Prostate gland (tissue), 2 donors: ENCODE results near the gene PCDH9. TPM values are rescaled to one million over a fixed set of nuclear protein-coding genes. Genes with fewer than 3 reads are reported as not detected.

Experiments
- DNase-seq: peaks from one replicate; pipeline ENCODE4 v3.0.0-alpha.2; 2019; ENCODE audit warnings: low spot score
- H3K27ac ChIP-seq, 2 donors: fragments of 200-600 bp; sonication (generic); 2 replicates each; pipeline ENCODE4 v1.5.1; 2017 to 2019
- H3K27me3 ChIP-seq: fragments of 200-600 bp; sonication (generic); replicated peaks from 2 replicates; pipeline ENCODE4 v1.5.1; 2019; ENCODE audit not compliant: insufficient read depth
- H3K36me3 ChIP-seq, 2 donors: fragments of 200-600 bp; sonication (generic); 1 replicate in 1 of 2; 2 replicates in 1 of 2; pipeline versions ENCODE4 v1.5.1 to v1.8.1; 2017 to 2019
- H3K4me1 ChIP-seq: fragments of 200-600 bp; sonication (generic); replicated peaks from 2 replicates; pipeline ENCODE4 v1.5.1; 2019
- H3K4me3 ChIP-seq, 2 donors: fragments of 200-600 bp; sonication (generic); 2 replicates each; pipeline ENCODE4 v1.5.1; 2017 to 2019
- H3K9me3 ChIP-seq: fragments of 200-600 bp; sonication (generic); 2 replicates; pipeline ENCODE4 v1.5.1; 2017
- POLR2A ChIP-seq: fragments of 450-650 bp; IDR thresholded peaks from one replicate; pipeline ENCODE4 v1.6.1; 2016; ENCODE audit warnings: antibody characterized with exemption, mild to moderate bottlenecking
- POLR2AphosphoS5 ChIP-seq: sonication (generic); formaldehyde crosslinking; IDR thresholded peaks from one replicate; pipeline ENCODE4 v1.6.1; 2017; ENCODE audit warnings: antibody characterized with exemption
- WGBS: methylation state at CpG from one replicate; pipeline ENCODE4 v1.1.5; 2018; 5-methylcytosine and 5-hydroxymethylcytosine counted together
- intact Hi-C: fragments of 100-400 bp; cut with DNase I; formaldehyde crosslinking; loops from one replicate; pipeline ENCODE4 v1.14.2; 2022
- total RNA-seq, 2 donors: library from RNA; depleted of rRNA; stranded (reverse); fragments of >200 nt; gene quantifications; one replicate each; pipeline ENCODE4 v1.1.0, GENCODE V29; 2016
- TF ChIP-seq, protein P1 (sequence below), 4 experiments: fragments of 200-600 bp in 2 of 4; fragments of 450-650 bp in 2 of 4; sonication (generic) in 2 of 4; IDR thresholded peaks; 1 replicate in 3 of 4; 2 replicates in 1 of 4; pipeline ENCODE4 v1.5.1; 2016 to 2019; ENCODE audit warnings: antibody characterized with exemption in 4 of 4, mild to moderate bottlenecking in 2 of 4, moderate library complexity in 2 of 4

PCDH9 gene
- total RNA-seq, 2 donors from 2014 or later, result 1.8 to 5.5 TPM

DNA sequence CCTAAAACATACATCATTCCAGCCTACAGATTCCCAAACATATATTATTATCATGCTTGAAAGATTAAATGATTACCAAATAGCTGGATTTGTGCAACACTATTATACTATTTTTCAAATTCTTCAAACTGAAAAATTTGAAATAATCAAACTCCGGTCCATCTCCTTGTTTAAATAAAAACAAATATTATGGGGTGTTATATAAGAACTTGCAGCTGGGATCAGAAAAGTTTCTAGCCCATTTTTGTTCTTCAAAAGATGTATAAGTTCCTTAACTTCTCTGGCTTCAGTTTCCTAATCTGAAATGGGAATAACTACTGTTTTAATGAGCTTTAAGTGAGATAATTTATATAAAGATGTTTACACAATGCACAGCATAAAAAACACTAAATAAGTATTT lies 422.9 kb downstream of the PCDH9 start:
- TF ChIP-seq POLR2A (no peak), POLR2AphosphoS5 (no peak)
- TF ChIP-seq, protein P1, sequence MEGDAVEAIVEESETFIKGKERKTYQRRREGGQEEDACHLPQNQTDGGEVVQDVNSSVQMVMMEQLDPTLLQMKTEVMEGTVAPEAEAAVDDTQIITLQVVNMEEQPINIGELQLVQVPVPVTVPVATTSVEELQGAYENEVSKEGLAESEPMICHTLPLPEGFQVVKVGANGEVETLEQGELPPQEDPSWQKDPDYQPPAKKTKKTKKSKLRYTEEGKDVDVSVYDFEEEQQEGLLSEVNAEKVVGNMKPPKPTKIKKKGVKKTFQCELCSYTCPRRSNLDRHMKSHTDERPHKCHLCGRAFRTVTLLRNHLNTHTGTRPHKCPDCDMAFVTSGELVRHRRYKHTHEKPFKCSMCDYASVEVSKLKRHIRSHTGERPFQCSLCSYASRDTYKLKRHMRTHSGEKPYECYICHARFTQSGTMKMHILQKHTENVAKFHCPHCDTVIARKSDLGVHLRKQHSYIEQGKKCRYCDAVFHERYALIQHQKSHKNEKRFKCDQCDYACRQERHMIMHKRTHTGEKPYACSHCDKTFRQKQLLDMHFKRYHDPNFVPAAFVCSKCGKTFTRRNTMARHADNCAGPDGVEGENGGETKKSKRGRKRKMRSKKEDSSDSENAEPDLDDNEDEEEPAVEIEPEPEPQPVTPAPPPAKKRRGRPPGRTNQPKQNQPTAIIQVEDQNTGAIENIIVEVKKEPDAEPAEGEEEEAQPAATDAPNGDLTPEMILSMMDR (IDR thresholded peaks at IDR 0.05), result no peak
- no peaks in the 10 kb centered on the region for H3K27me3 ChIP-seq
- H3K27ac ChIP-seq, result no peak overlapping the region
- H3K4me1 ChIP-seq, result no peaks in the 10 kb centered on the region
- H3K36me3 ChIP-seq, result no peaks in the 10 kb centered on the region
- no peaks in the 10 kb centered on the region for H3K9me3 ChIP-seq
- DNase-seq, result no peak
- intact Hi-C loops, result no loop called here
- 98% methylated on average over 1 of the region's 1 CpG for WGBS
- H3K4me3 ChIP-seq, result no peak overlapping the region

DNA sequence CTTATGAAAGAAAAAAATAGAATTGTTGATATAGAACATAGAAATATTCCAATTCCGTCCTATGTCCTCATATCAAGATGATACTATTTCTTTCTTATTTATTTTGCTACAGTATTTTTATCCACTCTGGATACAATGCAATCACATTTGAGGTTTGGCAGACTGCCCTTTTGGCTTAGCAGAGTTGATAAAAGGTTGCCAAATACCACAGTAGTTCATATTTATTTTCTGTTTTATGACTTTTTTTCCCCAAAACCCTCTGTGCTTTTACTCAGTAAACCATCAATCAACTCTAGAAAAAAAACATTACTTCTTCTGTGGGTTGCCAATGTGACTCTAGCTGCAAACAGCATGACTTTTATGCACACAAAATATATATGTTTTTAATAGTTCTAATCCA lies 424.5 kb downstream of the PCDH9 start:
- no peaks in the 10 kb centered on the region for H3K4me1 ChIP-seq
- DNase-seq, result no peak
- TF ChIP-seq POLR2AphosphoS5 (no peak), POLR2A (no peak)
- TF ChIP-seq, protein P1 (IDR thresholded peaks at IDR 0.05), result no peak
- H3K27me3 ChIP-seq, result no peaks in the 10 kb centered on the region
- no peak overlapping the region for H3K4me3 ChIP-seq
- 17% methylated on average over 1 of the region's 1 CpG for WGBS
- intact Hi-C loops, result no loop called here
- no peak overlapping the region for H3K27ac ChIP-seq
- H3K9me3 ChIP-seq, result no peaks in the 10 kb centered on the region
- H3K36me3 ChIP-seq, result no peaks in the 10 kb centered on the region

DNA sequence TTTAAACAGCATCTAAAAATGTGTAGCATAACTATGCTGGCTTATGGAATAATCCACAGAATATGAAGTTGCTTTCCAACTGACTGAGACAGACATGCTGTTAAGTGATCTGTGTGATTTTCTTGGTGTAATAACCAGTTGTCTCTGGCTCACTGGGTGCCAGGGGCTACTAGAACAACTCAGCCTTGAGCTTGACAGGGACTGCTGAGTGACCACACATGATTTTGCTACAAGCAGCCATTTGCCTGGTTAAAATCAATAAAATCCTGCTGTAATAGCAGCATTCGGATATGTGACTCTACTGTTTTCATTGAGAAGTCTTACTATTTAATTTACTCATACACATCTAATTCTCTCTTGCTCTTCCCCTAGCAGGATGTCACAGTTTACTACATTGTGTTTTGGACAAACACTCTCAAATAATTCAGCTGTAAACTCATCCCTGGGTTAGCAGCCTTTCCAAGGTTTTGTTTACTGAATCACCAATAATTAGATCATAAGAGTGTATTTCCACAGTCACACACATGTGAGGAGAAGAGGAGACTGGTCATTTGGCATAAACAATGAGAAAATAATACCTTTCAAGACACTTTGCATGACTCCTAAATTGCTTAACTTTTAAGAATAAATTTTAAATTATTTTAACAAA lies 426.2 kb downstream of the PCDH9 start:
- no peak for TF ChIP-seq POLR2A
- no peak for TF ChIP-seq POLR2AphosphoS5
- TF ChIP-seq, protein P1 (IDR thresholded peaks at IDR 0.05), result no peak
- no peak for DNase-seq
- H3K4me3 ChIP-seq, result no peak overlapping the region
- WGBS, result 67% methylated on average over 1 of the region's 1 CpG
- no peaks in the 10 kb centered on the region for H3K9me3 ChIP-seq
- intact Hi-C loops, result no loop called here
- H3K27me3 ChIP-seq, result no peaks in the 10 kb centered on the region
- no peak overlapping the region for H3K27ac ChIP-seq
- H3K4me1 ChIP-seq, result no peaks in the 10 kb centered on the region
- H3K36me3 ChIP-seq, result no peaks in the 10 kb centered on the region

DNA sequence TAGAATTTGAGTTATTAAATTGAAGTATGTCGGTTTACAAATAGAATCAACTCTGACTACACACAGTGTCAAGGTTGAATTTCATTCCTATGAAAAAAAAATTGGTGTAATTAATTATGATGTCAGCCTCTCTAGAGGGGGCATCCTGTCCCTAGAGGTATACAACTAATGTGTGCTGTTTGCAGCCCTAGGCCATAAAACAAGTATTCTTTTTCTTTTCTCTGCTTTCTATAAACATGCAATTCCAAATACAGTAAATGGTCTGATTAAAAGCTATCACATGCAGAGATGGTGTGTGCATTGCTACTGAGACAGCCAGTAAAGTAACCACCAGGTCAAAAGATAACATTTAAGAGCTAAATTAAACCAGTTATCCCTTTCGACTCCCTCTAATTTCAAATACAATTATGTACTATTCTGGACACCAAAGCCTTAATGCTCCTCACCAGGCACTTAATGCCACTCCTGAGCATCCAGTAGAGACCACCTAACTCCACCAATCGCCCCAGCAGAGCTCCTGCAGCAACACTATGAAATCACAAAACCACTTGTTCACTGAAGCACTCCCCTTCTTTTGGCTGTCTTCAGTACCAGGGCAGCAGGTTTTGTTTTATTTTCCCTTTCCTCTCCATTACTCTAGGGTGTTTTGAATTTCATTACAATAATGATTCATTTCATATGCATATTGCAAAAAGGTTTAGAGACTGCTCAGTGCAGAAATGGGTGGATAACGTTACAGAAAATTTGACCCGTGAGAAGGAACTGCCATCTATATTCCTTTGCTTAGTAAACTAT lies 426.9 kb downstream of the PCDH9 start:
- WGBS, result 78% methylated on average over 5 of the region's 5 CpGs
- TF ChIP-seq, protein P1 (IDR thresholded peaks at IDR 0.05), result no peak
- no peak for TF ChIP-seq POLR2A
- TF ChIP-seq POLR2AphosphoS5, result no peak
- Histone ChIP-seq H3K4me1 (no peaks in the 10 kb centered on the region), H3K4me3 (no peak overlapping the region), H3K9me3 (no peaks in the 10 kb centered on the region), H3K27me3 (no peaks in the 10 kb centered on the region), H3K36me3 (no peaks in the 10 kb centered on the region), H3K27ac (no peak overlapping the region)
- DNase-seq, result no peak
- intact Hi-C loops, result no loop called here

DNA sequence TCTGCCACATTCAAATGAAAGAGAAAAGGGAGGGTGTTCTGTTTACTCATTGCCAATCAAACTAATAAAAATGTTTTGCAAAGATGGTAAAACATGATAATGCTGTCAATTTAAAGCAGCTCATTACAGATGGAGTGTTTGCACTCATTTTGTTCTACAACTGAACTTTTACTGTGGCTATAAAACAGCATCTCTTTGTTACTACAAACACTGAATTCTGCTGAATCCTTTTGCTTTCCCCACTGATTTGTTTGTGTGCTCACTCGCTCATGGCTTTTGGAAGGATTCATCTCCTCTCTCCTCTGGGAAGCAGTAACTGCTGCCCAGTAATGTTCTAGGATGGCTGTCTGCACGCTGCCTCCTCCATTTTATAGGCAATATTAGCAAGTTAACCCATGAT lies 434.5 kb downstream of the PCDH9 start:
- H3K4me3 ChIP-seq, result no peak overlapping the region
- no peaks in the 10 kb centered on the region for H3K4me1 ChIP-seq
- no peaks in the 10 kb centered on the region for H3K9me3 ChIP-seq
- H3K27me3 ChIP-seq, result no peaks in the 10 kb centered on the region
- 36% methylated on average over 2 of the region's 2 CpGs for WGBS
- no peaks in the 10 kb centered on the region for H3K36me3 ChIP-seq
- no peak for DNase-seq
- intact Hi-C loops, result no loop called here
- no peak overlapping the region for H3K27ac ChIP-seq
- TF ChIP-seq POLR2AphosphoS5, result no peak
- no peak for TF ChIP-seq POLR2A
